K562 (cell line): ENCODE results near the gene DDX54.

Experiments used
- BDP1 ChIP-seq: IDR thresholded peaks from 3 replicates; pipeline ENCODE4 v1.6.1; 2011; ENCODE audit not compliant: insufficient read length, insufficient read depth
- CCNT2 ChIP-seq: IDR thresholded peaks from 2 replicates; pipeline ENCODE4 v1.6.1; 2011; ENCODE audit warnings: borderline replicate concordance, low read depth, mild to moderate bottlenecking, moderate library complexity, mixed read lengths, low read length; ENCODE audit not compliant: insufficient read length; ENCODE audit errors: extremely low read depth
- CTCF ChIP-seq, 3 experiments: IDR thresholded peaks in 2 of 3; conservative IDR thresholded peaks in 1 of 3; 2 replicates each; pipeline ENCODE4 v1.5.1; 2011 to 2012; ENCODE audit warnings: low read length in 3 of 3, mild to moderate bottlenecking in 3 of 3, control low read depth in 2 of 3, improper control_type of control experiment in 1 of 3, inconsistent platforms in 1 of 3, low read depth in 1 of 3, mixed read lengths in 1 of 3, moderate library complexity in 1 of 3; ENCODE audit not compliant: insufficient read depth in 2 of 3
- DPF2 ChIP-seq: fragments of 450-650 bp; IDR thresholded peaks from 2 replicates; pipeline ENCODE4 v1.6.1; 2016
- E2F5 ChIP-seq: sonication (generic); formaldehyde crosslinking; IDR thresholded peaks from 2 replicates; pipeline ENCODE4 v1.8.0; 2022; ENCODE audit warnings: mild to moderate bottlenecking, missing genetic modification reagents
- GATA2 ChIP-seq: sonication (generic); formaldehyde crosslinking; IDR thresholded peaks from 2 replicates; pipeline ENCODE4 v1.4.0; 2020; ENCODE audit warnings: mild to moderate bottlenecking, missing genetic modification reagents
- HNRNPK ChIP-seq: fragments of 200-400 bp; formaldehyde crosslinking; IDR thresholded peaks from one replicate; pipeline ENCODE4 v1.6.1; 2018; ENCODE audit warnings: mild to moderate bottlenecking, low read depth, low read length; ENCODE audit not compliant: poor library complexity, severe bottlenecking
- NFE2L1 ChIP-seq: fragments of 450-650 bp; IDR thresholded peaks from 2 replicates; pipeline ENCODE4 v1.6.1; 2016; ENCODE audit warnings: missing genetic modification characterization, low read depth, mild to moderate bottlenecking, missing compliant biosample characterization, moderate library complexity, borderline replicate concordance
- NFXL1 ChIP-seq: fragments of 450-650 bp; formaldehyde crosslinking; IDR thresholded peaks from 2 replicates; pipeline ENCODE4 v1.4.0; 2021; ENCODE audit warnings: mild to moderate bottlenecking
- POLR2AphosphoS5 ChIP-seq: IDR thresholded peaks from 2 replicates; pipeline ENCODE4 v1.6.1; 2011; ENCODE audit warnings: mild to moderate bottlenecking, low read depth, low read length, moderate library complexity; ENCODE audit not compliant: control insufficient read depth, insufficient read depth
- PYGO2 ChIP-seq: fragments of 450-650 bp; IDR thresholded peaks from 2 replicates; pipeline ENCODE4 v1.6.1; 2016; ENCODE audit warnings: mild to moderate bottlenecking, missing genetic modification characterization, moderate library complexity, missing compliant biosample characterization
- RB1 ChIP-seq: fragments of 450-650 bp; IDR thresholded peaks from 2 replicates; pipeline ENCODE4 v1.6.1; 2017; ENCODE audit warnings: low read depth, mild to moderate bottlenecking
- SMARCA5 ChIP-seq: fragments of 450-650 bp; IDR thresholded peaks from 2 replicates; pipeline ENCODE4 v1.6.1; 2016
- SP1 ChIP-seq: sonication (generic); formaldehyde crosslinking; IDR thresholded peaks from 2 replicates; pipeline ENCODE4 v1.8.1; 2022; ENCODE audit warnings: mild to moderate bottlenecking, missing genetic modification reagents

DNA sequence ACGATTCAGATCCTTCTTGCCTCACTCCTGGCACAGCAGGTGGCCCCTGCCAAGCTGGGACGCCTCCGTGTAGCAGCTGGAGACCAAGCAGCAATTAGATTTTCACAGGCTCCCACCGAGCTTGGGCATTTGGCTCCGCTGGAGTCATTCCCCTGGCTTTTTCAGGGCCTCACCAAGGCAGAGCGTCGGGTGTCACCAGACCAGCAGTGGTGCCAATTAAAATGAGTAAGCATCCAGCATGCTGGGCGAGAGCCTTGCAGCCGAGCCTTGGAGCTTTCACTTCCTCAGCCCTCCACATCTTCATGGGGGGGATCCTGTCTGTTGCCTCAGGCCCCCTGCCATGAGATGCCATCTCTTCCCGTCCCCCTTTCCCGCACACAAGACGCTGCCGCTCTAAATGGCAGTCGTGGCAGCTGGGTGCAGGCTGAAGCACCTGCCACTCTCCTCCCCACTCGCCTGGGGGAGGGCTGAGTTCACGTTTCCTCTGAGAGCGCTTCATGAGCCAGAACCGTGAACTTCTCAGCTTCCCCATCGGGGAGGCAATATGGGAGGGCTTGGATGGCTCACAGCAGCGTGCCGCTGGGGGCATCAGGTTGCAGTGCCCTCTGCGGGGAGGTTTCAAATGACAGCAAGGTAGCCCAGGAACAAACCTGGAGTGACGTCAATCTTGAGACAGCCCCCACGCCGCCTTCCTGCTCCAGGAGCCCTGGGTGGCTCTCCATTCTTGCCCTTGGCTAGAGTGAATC is 47.7 kb upstream of the DDX54 start:
- TF ChIP-seq SMARCA5 (no peak), DPF2 (no peak), E2F5 (CRISPR knock-in tag) (no peak), CCNT2 (no peak), CTCF (IDR thresholded peaks at IDR 0.05 in 2 of 3, conservative IDR thresholded peaks at IDR 0.05 in 1 of 3; ENCODE audit: insufficient read depth in 2 of 3, low read depth in 1 of 3, low read length in 3 of 3) (no peak), BDP1 (no peak), RB1 (no peak), NFXL1 (CRISPR knock-in tag) (no peak), HNRNPK (no peak), GATA2 (CRISPR knock-in tag) (no peak), SP1 (CRISPR knock-in tag) (no peak), NFE2L1 (tag) (no peak), POLR2AphosphoS5 (no peak), PYGO2 (tag) (no peak)
